HEK293 (cell line): Measurements from ENCODE around the gene RAPGEF5.

Experiments
- CTCF ChIA-PET: fragments of 350-600 bp; formaldehyde crosslinking; extraction: SDS; loops from one replicate; lab custom pipeline; 2021; ENCODE audit warnings: antibody characterized with exemption; lab: Yijun Ruan, JAX
- POLR2A ChIA-PET: fragments of 300-600 bp; formaldehyde crosslinking; extraction: SDS; loops from one replicate; lab custom pipeline; 2020; ENCODE audit warnings: antibody characterized with exemption, inconsistent platforms; lab: Yijun Ruan, JAX
- H3K27ac ChIP-seq: fragments of 200-500 bp; sonication (Bioruptor generic); 2 replicates; pipeline ENCODE4 v1.5.1; 2014; ENCODE audit warnings: low read depth, low read length, control low read depth, inconsistent platforms; ENCODE audit errors: extremely low read depth
- H3K36me3 ChIP-seq, 2 experiments: fragments of 200-500 bp in 1 of 2; sonication (Bioruptor generic) in 1 of 2; 1 replicate in 1 of 2; 2 replicates in 1 of 2; pipeline ENCODE4 v1.5.1; 2014 to 2017; ENCODE audit warnings: inconsistent platforms in 2 of 2, low read length in 2 of 2; ENCODE audit not compliant: control insufficient read depth in 2 of 2, insufficient read depth in 1 of 2
- H3K4me1 ChIP-seq: fragments of 200-500 bp; sonication (Bioruptor generic); 2 replicates; pipeline ENCODE4 v1.5.1; 2014; ENCODE audit warnings: mild to moderate bottlenecking, low read length, inconsistent platforms; ENCODE audit not compliant: control insufficient read depth, insufficient read depth
- H3K4me3 ChIP-seq: 2 replicates; pipeline ENCODE4 v1.5.1; 2011; ENCODE audit warnings: low read depth, mild to moderate bottlenecking, control low read depth, low read length, moderate library complexity
- H3K9me3 ChIP-seq: fragments of 200-500 bp; sonication (Bioruptor generic); 2 replicates; pipeline ENCODE4 v1.5.1; 2014; ENCODE audit warnings: low read depth, low read length, inconsistent platforms; ENCODE audit not compliant: control insufficient read depth, insufficient read depth
- KLF1 ChIP-seq: fragments of 450-650 bp; formaldehyde crosslinking; IDR thresholded peaks from 2 replicates; pipeline ENCODE4 v1.5.1; 2016; ENCODE audit warnings: missing biosample characterization, missing genetic modification characterization
- KLF7 ChIP-seq: fragments of 450-650 bp; formaldehyde crosslinking; IDR thresholded peaks from 2 replicates; pipeline ENCODE4 v1.5.1; 2016; ENCODE audit warnings: missing biosample characterization, missing genetic modification characterization, borderline replicate concordance
- RBAK ChIP-seq: fragments of 450-650 bp; formaldehyde crosslinking; IDR thresholded peaks from 2 replicates; pipeline ENCODE4 v1.5.1; 2016; ENCODE audit warnings: missing biosample characterization, missing genetic modification characterization
- ZFP3 ChIP-seq: fragments of 450-650 bp; formaldehyde crosslinking; IDR thresholded peaks from 2 replicates; pipeline ENCODE4 v1.5.1; 2016; ENCODE audit warnings: low read depth, missing biosample characterization, missing genetic modification characterization
- ZFP41 ChIP-seq: fragments of 450-650 bp; formaldehyde crosslinking; IDR thresholded peaks from 2 replicates; pipeline ENCODE4 v1.5.1; 2016; ENCODE audit warnings: missing biosample characterization, missing genetic modification characterization, borderline replicate concordance
- ZNF138 ChIP-seq: fragments of 450-650 bp; formaldehyde crosslinking; IDR thresholded peaks from 2 replicates; pipeline ENCODE4 v1.5.1; 2016; ENCODE audit warnings: missing biosample characterization, missing genetic modification characterization, borderline replicate concordance
- ZNF169 ChIP-seq: fragments of 450-650 bp; formaldehyde crosslinking; IDR thresholded peaks from 2 replicates; pipeline ENCODE4 v1.5.1; 2016; ENCODE audit warnings: missing biosample characterization, missing genetic modification characterization
- ZNF175 ChIP-seq: fragments of 450-650 bp; formaldehyde crosslinking; IDR thresholded peaks from 2 replicates; pipeline ENCODE4 v1.5.1; 2016; ENCODE audit warnings: missing biosample characterization, missing genetic modification characterization
- ZNF223 ChIP-seq: fragments of 450-650 bp; formaldehyde crosslinking; IDR thresholded peaks from 2 replicates; pipeline ENCODE4 v1.5.1; 2016; ENCODE audit warnings: missing biosample characterization, missing genetic modification characterization
- ZNF426 ChIP-seq: fragments of 450-650 bp; formaldehyde crosslinking; IDR thresholded peaks from 2 replicates; pipeline ENCODE4 v1.5.1; 2017; ENCODE audit warnings: missing biosample characterization, missing genetic modification characterization, mild to moderate bottlenecking, inconsistent platforms, moderate library complexity
- ZNF513 ChIP-seq: fragments of 450-650 bp; IDR thresholded peaks from 2 replicates; pipeline ENCODE4 v1.5.1; 2018; ENCODE audit warnings: missing biosample characterization, missing genetic modification characterization
- ZNF544 ChIP-seq: fragments of 450-650 bp; formaldehyde crosslinking; IDR thresholded peaks from 2 replicates; pipeline ENCODE4 v1.5.0; 2017; ENCODE audit warnings: missing biosample characterization, missing genetic modification characterization
- ZNF585B ChIP-seq: fragments of 450-650 bp; formaldehyde crosslinking; IDR thresholded peaks from 2 replicates; pipeline ENCODE4 v1.5.1; 2016; ENCODE audit warnings: missing biosample characterization, missing genetic modification characterization
- ZNF626 ChIP-seq: fragments of 450-650 bp; sonication (Bioruptor Pico); formaldehyde crosslinking; IDR thresholded peaks from 2 replicates; pipeline ENCODE4 v1.5.1; 2018; ENCODE audit warnings: missing biosample characterization, missing genetic modification characterization, inconsistent platforms
- ZNF639 ChIP-seq: fragments of 450-650 bp; formaldehyde crosslinking; IDR thresholded peaks from 2 replicates; pipeline ENCODE4 v1.5.1; 2016; ENCODE audit warnings: missing biosample characterization, missing genetic modification characterization
- ZNF660 ChIP-seq: fragments of 450-650 bp; IDR thresholded peaks from 2 replicates; pipeline ENCODE4 v1.5.1; 2018; ENCODE audit warnings: missing biosample characterization, mild to moderate bottlenecking, missing genetic modification characterization
- ZNF707 ChIP-seq: fragments of 450-650 bp; formaldehyde crosslinking; IDR thresholded peaks from 2 replicates; pipeline ENCODE4 v1.5.1; 2016; ENCODE audit warnings: missing biosample characterization, missing genetic modification characterization
- ZNF785 ChIP-seq: fragments of 450-650 bp; formaldehyde crosslinking; IDR thresholded peaks from 2 replicates; pipeline ENCODE4 v1.5.1; 2016; ENCODE audit warnings: missing biosample characterization, missing genetic modification characterization
- ZNF792 ChIP-seq: fragments of 450-650 bp; formaldehyde crosslinking; IDR thresholded peaks from 2 replicates; pipeline ENCODE4 v1.5.1; 2016; ENCODE audit warnings: missing biosample characterization, missing genetic modification characterization
- ZSCAN16 ChIP-seq: fragments of 450-650 bp; formaldehyde crosslinking; IDR thresholded peaks from 2 replicates; pipeline ENCODE4 v1.5.1; 2016; ENCODE audit warnings: missing biosample characterization, missing genetic modification characterization
- TF ChIP-seq, protein P1 (sequence below): fragments of 450-650 bp; formaldehyde crosslinking; IDR thresholded peaks from 2 replicates; pipeline ENCODE4 v1.5.1; 2017; ENCODE audit warnings: missing biosample characterization, missing genetic modification characterization
- TF ChIP-seq, protein P2 (sequence below): fragments of 450-650 bp; formaldehyde crosslinking; conservative IDR thresholded peaks from 2 replicates; pipeline ENCODE4 v1.5.1; 2016; ENCODE audit warnings: low read depth, missing biosample characterization, missing genetic modification characterization

The RAPGEF5 gene

DNA sequence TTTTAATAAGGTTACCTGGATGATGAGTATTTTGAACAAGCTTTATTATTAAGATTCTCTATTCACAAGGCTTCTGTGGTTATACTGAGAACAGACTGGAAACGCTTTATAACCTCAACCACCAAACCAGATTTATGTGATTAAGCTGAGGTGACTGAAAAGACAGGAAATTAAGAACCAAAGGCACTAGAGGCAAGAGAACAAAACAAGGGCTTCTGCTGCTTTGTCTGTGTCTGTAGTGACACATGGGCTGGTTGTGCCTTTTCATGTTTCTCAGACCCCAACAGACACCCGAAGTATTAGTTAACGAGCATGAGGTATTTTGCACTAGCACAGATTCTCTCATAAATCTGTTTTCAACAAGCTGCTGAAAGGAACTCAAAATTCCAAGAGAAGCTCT is 64.4 kb downstream of the RAPGEF5 start:
- TF ChIP-seq ZNF426 (no peak), RBAK (tag by site-specific recombination) (no peak), ZNF138 (tag by site-specific recombination) (no peak), ZSCAN16 (tag by site-specific recombination) (no peak), ZNF175 (no peak), KLF1 (tag by site-specific recombination) (no peak), ZNF660 (tag by site-specific recombination) (no peak), ZNF626 (tag by site-specific recombination) (no peak), ZNF169 (no peak)
- TF ChIP-seq, protein P1, sequence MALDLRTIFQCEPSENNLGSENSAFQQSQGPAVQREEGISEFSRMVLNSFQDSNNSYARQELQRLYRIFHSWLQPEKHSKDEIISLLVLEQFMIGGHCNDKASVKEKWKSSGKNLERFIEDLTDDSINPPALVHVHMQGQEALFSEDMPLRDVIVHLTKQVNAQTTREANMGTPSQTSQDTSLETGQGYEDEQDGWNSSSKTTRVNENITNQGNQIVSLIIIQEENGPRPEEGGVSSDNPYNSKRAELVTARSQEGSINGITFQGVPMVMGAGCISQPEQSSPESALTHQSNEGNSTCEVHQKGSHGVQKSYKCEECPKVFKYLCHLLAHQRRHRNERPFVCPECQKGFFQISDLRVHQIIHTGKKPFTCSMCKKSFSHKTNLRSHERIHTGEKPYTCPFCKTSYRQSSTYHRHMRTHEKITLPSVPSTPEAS (tag by site-specific recombination): no peak
- ChIA-PET CTCF (interaction anchor here (0.5 to 1.3 kb wide), 3 partner anchors 10 to 183 kb away, joined by 3 to 5 read pairs (median 3); no protein-coding TSS in a partner anchor), POLR2A (no interaction called here)
- Histone ChIP-seq H3K27ac (no peak overlapping the region), H3K9me3 (no peaks in the 10 kb centered on the region), H3K36me3 (peaks cover 0 to 10% of the 10 kb centered on the region in 2 experiments; a peak in 1 of 3 replicates), H3K4me1 (no peaks in the 10 kb centered on the region), H3K4me3 (no peak overlapping the region)

DNA sequence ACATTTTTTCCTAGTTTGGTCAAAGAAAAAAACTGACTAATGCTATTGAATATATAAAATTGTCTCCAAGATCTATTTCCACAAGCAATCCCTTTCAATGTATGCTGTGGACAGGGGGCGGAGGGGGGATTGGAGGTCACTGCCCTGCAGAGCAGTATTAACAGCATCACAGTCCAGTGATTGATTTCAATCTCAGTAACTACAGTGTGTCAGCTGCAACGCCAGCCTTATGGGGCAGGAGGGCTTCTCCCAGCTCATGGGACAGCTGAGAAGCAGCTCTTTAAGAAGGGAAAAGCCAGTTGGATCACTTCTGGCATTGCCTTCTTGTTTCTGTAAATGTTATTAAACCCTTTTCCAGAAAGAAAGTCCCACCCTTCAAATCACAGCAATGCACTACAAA is 65.0 kb downstream of the RAPGEF5 start:
- Histone ChIP-seq H3K27ac (no peak overlapping the region), H3K9me3 (no peaks in the 10 kb centered on the region), H3K36me3 (peaks cover 0 to 10% of the 10 kb centered on the region in 2 experiments; a peak in 1 of 3 replicates), H3K4me1 (no peaks in the 10 kb centered on the region), H3K4me3 (no peak overlapping the region)
- ChIA-PET POLR2A (no interaction called here), CTCF (interaction anchor here (1.3 kb wide), 1 partner anchor 182 kb away, joined by 5 read pairs; no protein-coding TSS in a partner anchor)
- TF ChIP-seq ZFP41 (tag by site-specific recombination) (no peak), ZNF585B (no peak), ZFP3 (tag by site-specific recombination) (no peak), KLF7 (tag by site-specific recombination) (no peak), ZNF223 (tag by site-specific recombination) (no peak), ZNF513 (no peak), ZNF792 (no peak), ZNF639 (tag by site-specific recombination) (no peak), ZNF707 (tag by site-specific recombination) (no peak), ZNF544 (no peak), ZNF175 (no peak), ZNF785 (tag by site-specific recombination) (no peak)
- TF ChIP-seq, protein P2, sequence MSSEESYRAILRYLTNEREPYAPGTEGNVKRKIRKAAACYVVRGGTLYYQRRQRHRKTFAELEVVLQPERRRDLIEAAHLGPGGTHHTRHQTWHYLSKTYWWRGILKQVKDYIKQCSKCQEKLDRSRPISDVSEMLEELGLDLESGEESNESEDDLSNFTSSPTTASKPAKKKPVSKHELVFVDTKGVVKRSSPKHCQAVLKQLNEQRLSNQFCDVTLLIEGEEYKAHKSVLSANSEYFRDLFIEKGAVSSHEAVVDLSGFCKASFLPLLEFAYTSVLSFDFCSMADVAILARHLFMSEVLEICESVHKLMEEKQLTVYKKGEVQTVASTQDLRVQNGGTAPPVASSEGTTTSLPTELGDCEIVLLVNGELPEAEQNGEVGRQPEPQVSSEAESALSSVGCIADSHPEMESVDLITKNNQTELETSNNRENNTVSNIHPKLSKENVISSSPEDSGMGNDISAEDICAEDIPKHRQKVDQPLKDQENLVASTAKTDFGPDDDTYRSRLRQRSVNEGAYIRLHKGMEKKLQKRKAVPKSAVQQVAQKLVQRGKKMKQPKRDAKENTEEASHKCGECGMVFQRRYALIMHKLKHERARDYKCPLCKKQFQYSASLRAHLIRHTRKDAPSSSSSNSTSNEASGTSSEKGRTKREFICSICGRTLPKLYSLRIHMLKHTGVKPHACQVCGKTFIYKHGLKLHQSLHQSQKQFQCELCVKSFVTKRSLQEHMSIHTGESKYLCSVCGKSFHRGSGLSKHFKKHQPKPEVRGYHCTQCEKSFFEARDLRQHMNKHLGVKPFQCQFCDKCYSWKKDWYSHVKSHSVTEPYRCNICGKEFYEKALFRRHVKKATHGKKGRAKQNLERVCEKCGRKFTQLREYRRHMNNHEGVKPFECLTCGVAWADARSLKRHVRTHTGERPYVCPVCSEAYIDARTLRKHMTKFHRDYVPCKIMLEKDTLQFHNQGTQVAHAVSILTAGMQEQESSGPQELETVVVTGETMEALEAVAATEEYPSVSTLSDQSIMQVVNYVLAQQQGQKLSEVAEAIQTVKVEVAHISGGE (tag by site-specific recombination): no peak
- TF ChIP-seq, protein P1 (tag by site-specific recombination): no peak
